HepG2 (cell line): ENCODE results near the gene DSCAML1. TPM values are rescaled to one million over a fixed set of nuclear protein-coding genes. Genes with fewer than 3 reads are reported as not detected.

ENCODE experiments used
- ATAC-seq: fragments of 200-7000 bp; cut with Tn5 transposase; 3 replicates; pipeline ENCODE4 v1.9.1; 2020; ENCODE audit warnings: mild to moderate bottlenecking, moderate library complexity
- BruUV-seq: library from RNA; stranded (reverse); fragments of 400-500 nt; replicated peaks from 2 replicates; lab custom pipeline; 2021; lab: Mats Ljungman, UMichigan
- CTCF ChIA-PET: fragments of 300-600 bp; formaldehyde crosslinking; extraction: SDS; loops from one replicate; lab custom pipeline; 2021; ENCODE audit warnings: low total read pairs, inconsistent platforms, low intra/inter-chr PET ratio; lab: Yijun Ruan, JAX
- POLR2A ChIA-PET: fragments of 350-600 bp; sonication (Branson Sonifier 250); formaldehyde crosslinking; loops from one replicate; lab custom pipeline; 2020; ENCODE audit warnings: antibody characterized with exemption, inconsistent platforms; lab: Yijun Ruan, JAX
- DNase-seq: peaks from one replicate; pipeline ENCODE4 v3.0.0-alpha.2; 2015; ENCODE audit warnings: low spot score
- FAIRE-seq: peaks from 3 replicates; lab custom pipeline; 2011; peaks lifted over from hg19 to GRCh38; lab: Jason Lieb, UNC
- H2AFZ ChIP-seq: one replicate; pipeline ENCODE4 v1.6.1; 2011; ENCODE audit warnings: low read length, inconsistent platforms
- H3K27ac ChIP-seq: fragments of 300-600 bp; 3 replicates; pipeline ENCODE4 v1.8.0; 2011; ENCODE audit warnings: mixed run types, mild to moderate bottlenecking, mixed read lengths, low read length, inconsistent platforms; ENCODE audit not compliant: insufficient read depth; ENCODE audit errors: extremely low read length
- H3K27me3 ChIP-seq, 2 experiments: fragments of 200-600 bp in 1 of 2; 2 replicates in 1 of 2; 3 replicates in 1 of 2; pipeline versions ENCODE4 v1.6.0 to v1.8.0; 2011; ENCODE audit warnings: low read length in 2 of 2, mild to moderate bottlenecking in 2 of 2, moderate library complexity in 2 of 2, inconsistent platforms in 1 of 2; ENCODE audit not compliant: insufficient read depth in 2 of 2, control insufficient read depth in 1 of 2
- H3K36me3 ChIP-seq, 2 experiments: fragments of 200-600 bp in 1 of 2; replicated peaks in 1 of 2; 2 replicates in 1 of 2; 3 replicates in 1 of 2; pipeline versions ENCODE4 v1.5.1 to v1.8.0; 2011; ENCODE audit warnings: low read length in 2 of 2, inconsistent platforms in 1 of 2; ENCODE audit not compliant: insufficient read depth in 2 of 2, control insufficient read depth in 1 of 2
- H3K4me1 ChIP-seq: 2 replicates; pipeline ENCODE4 v1.5.1; 2012; ENCODE audit warnings: low read length, inconsistent platforms; ENCODE audit not compliant: insufficient read depth
- H3K4me2 ChIP-seq: 2 replicates; pipeline ENCODE4 v1.6.0; 2011; ENCODE audit warnings: low read depth, low read length, inconsistent platforms
- H3K4me3 ChIP-seq, 3 experiments: fragments of 200-600 bp in 1 of 3; sonication (generic), shearing (Covaris generic) in 1 of 3; replicated peaks in 1 of 3; 2 replicates each; pipeline ENCODE4 v1.5.1; 2011 to 2016; ENCODE audit warnings: low read length in 3 of 3, inconsistent platforms in 2 of 3, low read depth in 2 of 3, mild to moderate bottlenecking in 2 of 3, control low read depth in 1 of 3, mixed read lengths in 1 of 3; ENCODE audit not compliant: insufficient read depth in 1 of 3
- H3K79me2 ChIP-seq: one replicate; pipeline ENCODE4 v1.6.1; 2011; ENCODE audit warnings: low read length, inconsistent platforms; ENCODE audit not compliant: insufficient read depth
- H3K9ac ChIP-seq: 2 replicates; pipeline ENCODE4 v1.6.0; 2011; ENCODE audit warnings: mild to moderate bottlenecking, low read depth, low read length, inconsistent platforms; ENCODE audit not compliant: insufficient read depth
- H3K9me3 ChIP-seq: 2 replicates; pipeline ENCODE4 v1.5.1; 2012; ENCODE audit warnings: mild to moderate bottlenecking, low read length
- H4K20me1 ChIP-seq: 2 replicates; pipeline ENCODE4 v1.6.0; 2011; ENCODE audit warnings: inconsistent platforms, mild to moderate bottlenecking, low read length, moderate library complexity; ENCODE audit not compliant: insufficient read depth
- CC2D1A ChIP-seq: sonication (generic); formaldehyde crosslinking; IDR thresholded peaks from 2 replicates; pipeline ENCODE4 v1.8.1; 2023; ENCODE audit warnings: mild to moderate bottlenecking, missing genetic modification reagents
- ELF1 ChIP-seq: sonication (generic); formaldehyde crosslinking; IDR thresholded peaks from 2 replicates; pipeline ENCODE4 v1.4.0; 2020; ENCODE audit warnings: missing genetic modification reagents
- ELF3 ChIP-seq: IDR thresholded peaks from 2 replicates; pipeline ENCODE4 v1.6.1; 2016; ENCODE audit warnings: missing genetic modification reagents, missing compliant biosample characterization
- FOXJ3 ChIP-seq: sonication (generic); formaldehyde crosslinking; IDR thresholded peaks from 2 replicates; pipeline ENCODE4 v1.4.0; 2020; ENCODE audit warnings: missing genetic modification reagents, mild to moderate bottlenecking, borderline replicate concordance
- GFI1 ChIP-seq: sonication (generic); formaldehyde crosslinking; IDR thresholded peaks from 2 replicates; pipeline ENCODE4 v1.5.0; 2020; ENCODE audit warnings: missing genetic modification reagents, mild to moderate bottlenecking, borderline replicate concordance
- GMEB2 ChIP-seq: IDR thresholded peaks from 2 replicates; pipeline ENCODE4 v1.6.1; 2016; ENCODE audit warnings: missing biosample characterization, missing genetic modification reagents, low read depth
- HNRNPH1 ChIP-seq: fragments of 200-400 bp; formaldehyde crosslinking; optimal IDR thresholded peaks from 2 replicates; pipeline ENCODE3; 2017; ENCODE audit warnings: mild to moderate bottlenecking, low read depth, low read length
- MLLT10 ChIP-seq: sonication (generic); formaldehyde crosslinking; IDR thresholded peaks from 2 replicates; pipeline ENCODE4 v1.4.0; 2020; ENCODE audit warnings: missing genetic modification reagents
- NFKBIZ ChIP-seq: IDR thresholded peaks from 2 replicates; pipeline ENCODE4 v1.6.1; 2018; ENCODE audit warnings: missing genetic modification reagents, missing compliant biosample characterization
- SMARCE1 ChIP-seq: fragments of 450-650 bp; IDR thresholded peaks from 2 replicates; pipeline ENCODE4 v1.6.1; 2017; ENCODE audit warnings: borderline replicate concordance
- SRSF9 ChIP-seq: fragments of 200-400 bp; formaldehyde crosslinking; IDR thresholded peaks from 2 replicates; pipeline ENCODE4 v1.6.1; 2018; ENCODE audit warnings: borderline replicate concordance, mild to moderate bottlenecking, low read depth, low read length; ENCODE audit not compliant: insufficient read depth, poor library complexity, severe bottlenecking
- TCF7 ChIP-seq: sonication (generic); IDR thresholded peaks from 2 replicates; pipeline ENCODE4 v1.6.1; 2016; ENCODE audit warnings: antibody characterized with exemption, low read depth
- YEATS2 ChIP-seq: sonication (generic); formaldehyde crosslinking; IDR thresholded peaks from 2 replicates; pipeline ENCODE4 v1.4.0; 2020; ENCODE audit warnings: missing genetic modification reagents, borderline replicate concordance
- ZBTB37 ChIP-seq: sonication (generic); formaldehyde crosslinking; IDR thresholded peaks from 2 replicates; pipeline ENCODE4 v1.4.0; 2020; ENCODE audit warnings: mild to moderate bottlenecking, missing genetic modification reagents
- ZNF275 ChIP-seq: sonication (generic); formaldehyde crosslinking; IDR thresholded peaks from 2 replicates; pipeline ENCODE4 v1.8.0; 2022; ENCODE audit warnings: missing genetic modification reagents, mild to moderate bottlenecking, inconsistent platforms, borderline replicate concordance
- ZNF367 ChIP-seq: sonication (generic); formaldehyde crosslinking; IDR thresholded peaks from 2 replicates; pipeline ENCODE4 v1.4.0; 2020; ENCODE audit warnings: missing genetic modification reagents, borderline replicate concordance
- ZNF382 ChIP-seq: sonication (generic); formaldehyde crosslinking; IDR thresholded peaks from 2 replicates; pipeline ENCODE4 v1.5.0; 2020; ENCODE audit warnings: missing genetic modification reagents, mild to moderate bottlenecking, borderline replicate concordance
- ZNF576 ChIP-seq: sonication (generic); formaldehyde crosslinking; IDR thresholded peaks from 2 replicates; pipeline ENCODE4 v1.4.0; 2020; ENCODE audit warnings: mild to moderate bottlenecking, missing genetic modification reagents
- ZNF580 ChIP-seq: IDR thresholded peaks from 2 replicates; pipeline ENCODE4 v1.6.1; 2016; ENCODE audit warnings: low read depth, borderline replicate concordance
- ZNF788 ChIP-seq: sonication (generic); formaldehyde crosslinking; IDR thresholded peaks from 2 replicates; pipeline ENCODE4 v1.5.0; 2020; ENCODE audit warnings: mild to moderate bottlenecking, missing genetic modification reagents, borderline replicate concordance
- in situ Hi-C: cut with HindIII; loops from 2 replicates; pipeline ENCODE4 v1.10.0; 2017; ENCODE audit warnings: low pct_unique_long_range_greater_than_20kb; ENCODE audit not compliant: extremely low pct_ligation_motif_present
- intact Hi-C: fragments of 100-400 bp; cut with micrococcal nuclease; formaldehyde crosslinking; loops from one replicate; pipeline ENCODE4 v1.10.0; 2022; ENCODE audit not compliant: unreplicated experiment
- polyA plus RNA-seq, 8 experiments: library from polyadenylated mRNA; depleted of rRNA in 3 of 8; stranded (reverse) in 7 of 8; unstranded in 1 of 8; fragments of >200 nt; fragmentation: Illumina TruSeq in 4 of 8; extraction: Trizol in 4 of 8; gene quantifications; 2 replicates each; pipeline versions ENCODE4 v1.2.1 to v1.2.3, GENCODE V29; 2011 to 2016; ENCODE audit warnings: low read depth in 4 of 8, missing spikeins in 1 of 8, mixed read lengths in 1 of 8; ENCODE audit not compliant: insufficient read depth in 1 of 8
- total RNA-seq, 5 experiments: library from RNA; depleted of rRNA; stranded (reverse); fragments of >200 nt; fragmentation: Illumina TruSeq; extraction: Trizol; gene quantifications; 2 replicates each; pipeline ENCODE4 v1.2.3, GENCODE V29; 2016; ENCODE audit warnings: low read depth in 1 of 5

Gene DSCAML1
- total and polyA plus RNA-seq, 2 of the 13 experiments (the other 11 are each of a cell fraction or from before 2014, with no cell fraction given) = 0.29 to 0.40 TPM

GRCh38 chr11:117724621-117725020 is 72.4 kb downstream of the DSCAML1 start:
- FAIRE-seq = no peak
- Histone ChIP-seq H3K79me2 (no peaks in the 10 kb centered on the region), H4K20me1 (no peaks in the 10 kb centered on the region), H3K4me3 (no peak overlapping the region), H3K27me3 (no peaks in the 10 kb centered on the region; a peak in 1 of 5 replicates), H3K27ac (no peak overlapping the region), H3K9ac (no peak overlapping the region), H2AFZ (no peak overlapping the region), H3K36me3 (no peaks in the 10 kb centered on the region), H3K4me1 (no peaks in the 10 kb centered on the region), H3K9me3 (no peaks in the 10 kb centered on the region), H3K4me2 (no peak overlapping the region)
- intact Hi-C loops = no loop called here
- BruUV-seq = no TSS peak
- in situ Hi-C loops = no loop called here
- no peak for DNase-seq
- TF ChIP-seq ZNF788 (CRISPR knock-in tag) (no peak), SMARCE1 (no peak), ELF3 (CRISPR knock-in tag) (no peak), ZNF382 (CRISPR knock-in tag) (no peak), ZNF275 (CRISPR knock-in tag) (no peak), GFI1 (no peak), TCF7 (no peak), NFKBIZ (CRISPR knock-in tag) (no peak), SRSF9 (no peak), HNRNPH1 (no peak), CC2D1A (CRISPR knock-in tag) (no peak), ELF1 (no peak), ZBTB37 (CRISPR knock-in tag) (no peak), ZNF367 (CRISPR knock-in tag) (no peak), GMEB2 (CRISPR knock-in tag) (no peak), ZNF580 (no peak), ZNF576 (no peak), YEATS2 (CRISPR knock-in tag) (no peak), MLLT10 (CRISPR knock-in tag) (no peak), FOXJ3 (CRISPR knock-in tag) (no peak)
- ATAC-seq = no peak
- POLR2A ChIA-PET = no interaction called here
- CTCF ChIA-PET = no interaction called here
